DOHH2 (cell line): ENCODE results near the gene SMIM23.

Experiments used
- EZH2phosphoT487 ChIP-seq: fragments of 200-600 bp; sonication (generic); IDR thresholded peaks from 2 replicates; pipeline ENCODE4 v1.6.1; 2017; ENCODE audit warnings: borderline replicate concordance, mild to moderate bottlenecking, antibody characterized with exemption, low read length, moderate library complexity, mixed read lengths
- TF ChIP-seq, protein P1 (sequence below): fragments of 200-600 bp; sonication (generic); IDR thresholded peaks from one replicate; pipeline ENCODE4 v1.5.1; 2014; ENCODE audit warnings: antibody characterized with exemption, mild to moderate bottlenecking, low read depth, low read length; ENCODE audit not compliant: poor library complexity, severe bottlenecking

DNA sequence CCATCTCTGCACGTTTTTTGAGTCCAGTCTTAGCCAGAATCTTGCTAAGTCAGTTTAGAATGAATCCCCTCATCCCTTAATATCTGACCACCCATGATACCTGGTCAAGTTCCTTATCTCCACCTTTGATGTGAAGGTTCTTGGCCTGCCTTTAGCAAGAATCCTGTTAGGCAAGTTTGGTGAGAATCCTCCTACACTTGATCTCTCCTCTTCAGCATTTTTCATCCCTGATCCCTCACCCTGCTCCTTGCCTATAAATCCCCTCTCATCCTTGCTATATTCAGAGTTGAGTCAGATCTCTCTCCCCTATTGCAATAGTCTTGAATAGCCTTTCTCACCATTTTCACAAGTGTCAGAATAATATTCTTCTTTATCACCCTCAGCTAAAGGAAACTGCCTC is 31.0 kb downstream of the SMIM23 start:
- TF ChIP-seq, protein P1, sequence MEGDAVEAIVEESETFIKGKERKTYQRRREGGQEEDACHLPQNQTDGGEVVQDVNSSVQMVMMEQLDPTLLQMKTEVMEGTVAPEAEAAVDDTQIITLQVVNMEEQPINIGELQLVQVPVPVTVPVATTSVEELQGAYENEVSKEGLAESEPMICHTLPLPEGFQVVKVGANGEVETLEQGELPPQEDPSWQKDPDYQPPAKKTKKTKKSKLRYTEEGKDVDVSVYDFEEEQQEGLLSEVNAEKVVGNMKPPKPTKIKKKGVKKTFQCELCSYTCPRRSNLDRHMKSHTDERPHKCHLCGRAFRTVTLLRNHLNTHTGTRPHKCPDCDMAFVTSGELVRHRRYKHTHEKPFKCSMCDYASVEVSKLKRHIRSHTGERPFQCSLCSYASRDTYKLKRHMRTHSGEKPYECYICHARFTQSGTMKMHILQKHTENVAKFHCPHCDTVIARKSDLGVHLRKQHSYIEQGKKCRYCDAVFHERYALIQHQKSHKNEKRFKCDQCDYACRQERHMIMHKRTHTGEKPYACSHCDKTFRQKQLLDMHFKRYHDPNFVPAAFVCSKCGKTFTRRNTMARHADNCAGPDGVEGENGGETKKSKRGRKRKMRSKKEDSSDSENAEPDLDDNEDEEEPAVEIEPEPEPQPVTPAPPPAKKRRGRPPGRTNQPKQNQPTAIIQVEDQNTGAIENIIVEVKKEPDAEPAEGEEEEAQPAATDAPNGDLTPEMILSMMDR, result no peak
- TF ChIP-seq EZH2phosphoT487, result no peak
